ENCODE measurements around the gene SDR39U1. TPM values are rescaled to one million over a fixed set of nuclear protein-coding genes. Genes with fewer than 3 reads are reported as not detected.

The SDR39U1 gene
- total RNA-seq, 1 experiment from 2014 or later, result 61.8 TPM

DNA sequence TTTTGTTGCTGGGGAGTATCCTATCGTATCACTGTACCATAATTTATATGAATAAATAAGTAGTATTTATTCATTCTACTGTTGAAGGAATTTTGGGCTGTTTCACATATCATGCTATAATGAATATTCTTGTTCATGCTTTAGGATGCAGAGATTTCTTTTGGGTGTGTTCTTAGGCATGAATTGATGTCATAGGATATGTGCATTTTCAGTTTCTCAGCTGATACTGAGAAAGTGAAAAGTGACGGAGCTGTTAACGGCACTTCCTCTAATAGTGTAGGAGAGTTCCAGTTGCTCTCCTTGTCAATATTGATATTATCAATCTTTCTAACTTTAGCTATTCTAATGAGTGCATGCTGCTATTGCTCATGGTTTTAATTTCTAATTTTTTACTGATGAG lies 23.2 kb upstream of the SDR39U1 start:
- H3K79me2 ChIP-seq (ENCODE audit: insufficient read depth, low read length), result no peaks in the 10 kb centered on the region
- POLR2A ChIA-PET, result no interaction called here
- TF ChIP-seq ZNF274 (IDR thresholded peaks at IDR 0.05; ENCODE audit: low read depth, low read length) (no peak), EZH2 (IDR thresholded peaks at IDR 0.05) (no peak), JUND (IDR thresholded peaks at IDR 0.05) (no peak), CEBPB (IDR thresholded peaks at IDR 0.05; ENCODE audit: low read depth) (no peak), TCF7L2 (IDR thresholded peaks at IDR 0.05; ENCODE audit: borderline replicate concordance, extremely low read depth, insufficient read depth, insufficient read length) (no peak), SIN3A (IDR thresholded peaks at IDR 0.05; ENCODE audit: low read depth) (no peak), SRF (IDR thresholded peaks at IDR 0.05; ENCODE audit: low read depth) (no peak)
- no peak overlapping the region for H3K27ac ChIP-seq (ENCODE audit: low read depth, low read length)
- no peaks in the 10 kb centered on the region for H4K20me1 ChIP-seq (ENCODE audit: insufficient read depth)
- H3K4me2 ChIP-seq (ENCODE audit: low read length), result no peak overlapping the region
- H3K36me3 ChIP-seq (ENCODE audit: control insufficient read depth in 1 of 2, insufficient read depth in 2 of 2, low read length in 2 of 2), result no peaks in the 10 kb centered on the region
- no peak overlapping the region for H2AFZ ChIP-seq (ENCODE audit: low read depth, low read length, poor library complexity, severe bottlenecking)
- no peaks in the 10 kb centered on the region for H3K27me3 ChIP-seq (ENCODE audit: insufficient read depth, low read length)
- intact Hi-C loops (cut with micrococcal nuclease), result no loop called here
- CTCF ChIA-PET, result no interaction called here
- H3K9ac ChIP-seq (ENCODE audit: low read length), result no peak overlapping the region
- no TSS peak for BruUV-seq (replicated peaks)
- no peak overlapping the region for H3K4me3 ChIP-seq (replicated peaks in 1 of 2; ENCODE audit: low read depth in 1 of 2, low read length in 2 of 2)
- DNase-seq (ENCODE audit: low read depth, low spot score), result no peak
- no peaks in the 10 kb centered on the region for H3K9me3 ChIP-seq (ENCODE audit: control insufficient read depth in 1 of 2, insufficient read depth in 1 of 2, low read depth in 1 of 2, low read length in 2 of 2)
- no peak for ATAC-seq
- no peaks in the 10 kb centered on the region for H3K9me2 ChIP-seq (ENCODE audit: insufficient read depth)
- H3K4me1 ChIP-seq (ENCODE audit: control insufficient read depth in 1 of 2, insufficient read depth in 2 of 2, low read length in 2 of 2), result no peaks in the 10 kb centered on the region
- RAD21 ChIA-PET (ENCODE audit: low non-redundant PET in 1 of 2, low total read pairs in 2 of 2, uncharacterized antibody in 2 of 2, unreplicated experiment in 2 of 2), result no interaction called here

DNA sequence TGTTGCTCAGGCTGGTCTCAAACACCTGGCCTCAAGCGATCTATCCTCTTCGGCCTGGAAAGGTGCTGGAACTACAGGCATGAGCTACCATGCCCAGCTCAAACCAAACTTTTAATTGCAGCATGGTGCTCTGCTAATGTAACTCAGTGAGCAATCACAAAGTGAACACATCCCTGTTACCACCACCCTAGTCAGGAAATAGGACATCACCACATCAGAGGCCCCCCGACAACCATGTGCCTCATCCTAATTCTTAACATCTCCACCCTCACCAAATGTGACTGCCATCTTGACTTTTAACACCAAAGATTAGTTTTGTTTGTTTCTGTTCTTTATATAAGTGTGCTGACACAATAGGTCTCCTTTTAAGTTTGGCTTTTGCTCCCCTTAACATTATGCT lies 22.8 kb upstream of the SDR39U1 start:
- H3K4me2 ChIP-seq (ENCODE audit: low read length), result no peak overlapping the region
- CTCF ChIA-PET, result no interaction called here
- POLR2A ChIA-PET, result no interaction called here
- intact Hi-C loops (cut with micrococcal nuclease), result no loop called here
- H3K9ac ChIP-seq (ENCODE audit: low read length), result no peak overlapping the region
- H3K27ac ChIP-seq (ENCODE audit: low read depth, low read length), result no peak overlapping the region
- DNase-seq (ENCODE audit: low read depth, low spot score) (no peak), ATAC-seq (no peak)
- RAD21 ChIA-PET (ENCODE audit: low non-redundant PET in 1 of 2, low total read pairs in 2 of 2, uncharacterized antibody in 2 of 2, unreplicated experiment in 2 of 2), result no interaction called here
- TF ChIP-seq SIN3A (IDR thresholded peaks at IDR 0.05; ENCODE audit: low read depth) (no peak), POLR2AphosphoS5 (IDR thresholded peaks at IDR 0.05; ENCODE audit: low read depth, low read length) (no peak), POLR2A (IDR thresholded peaks at IDR 0.05; ENCODE audit: borderline replicate concordance, extremely low read depth, insufficient read depth, insufficient read length) (no peak), ZNF274 (IDR thresholded peaks at IDR 0.05; ENCODE audit: low read depth, low read length) (no peak), ELF1 (IDR thresholded peaks at IDR 0.05; ENCODE audit: borderline replicate concordance, low read depth) (no peak), EZH2phosphoT487 (IDR thresholded peaks at IDR 0.05; ENCODE audit: borderline replicate concordance) (no peak), CBX3 (IDR thresholded peaks at IDR 0.05; ENCODE audit: low read depth) (no peak)
- TF ChIP-seq, protein P1, sequence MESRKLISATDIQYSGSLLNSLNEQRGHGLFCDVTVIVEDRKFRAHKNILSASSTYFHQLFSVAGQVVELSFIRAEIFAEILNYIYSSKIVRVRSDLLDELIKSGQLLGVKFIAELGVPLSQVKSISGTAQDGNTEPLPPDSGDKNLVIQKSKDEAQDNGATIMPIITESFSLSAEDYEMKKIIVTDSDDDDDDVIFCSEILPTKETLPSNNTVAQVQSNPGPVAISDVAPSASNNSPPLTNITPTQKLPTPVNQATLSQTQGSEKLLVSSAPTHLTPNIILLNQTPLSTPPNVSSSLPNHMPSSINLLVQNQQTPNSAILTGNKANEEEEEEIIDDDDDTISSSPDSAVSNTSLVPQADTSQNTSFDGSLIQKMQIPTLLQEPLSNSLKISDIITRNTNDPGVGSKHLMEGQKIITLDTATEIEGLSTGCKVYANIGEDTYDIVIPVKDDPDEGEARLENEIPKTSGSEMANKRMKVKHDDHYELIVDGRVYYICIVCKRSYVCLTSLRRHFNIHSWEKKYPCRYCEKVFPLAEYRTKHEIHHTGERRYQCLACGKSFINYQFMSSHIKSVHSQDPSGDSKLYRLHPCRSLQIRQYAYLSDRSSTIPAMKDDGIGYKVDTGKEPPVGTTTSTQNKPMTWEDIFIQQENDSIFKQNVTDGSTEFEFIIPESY (IDR thresholded peaks at IDR 0.05; ENCODE audit: extremely low read depth, insufficient replicate concordance, low read length), result no peak
- TF ChIP-seq, protein P2, sequence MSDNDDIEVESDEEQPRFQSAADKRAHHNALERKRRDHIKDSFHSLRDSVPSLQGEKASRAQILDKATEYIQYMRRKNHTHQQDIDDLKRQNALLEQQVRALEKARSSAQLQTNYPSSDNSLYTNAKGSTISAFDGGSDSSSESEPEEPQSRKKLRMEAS (IDR thresholded peaks at IDR 0.05), result no peak
- TF ChIP-seq, protein P3, sequence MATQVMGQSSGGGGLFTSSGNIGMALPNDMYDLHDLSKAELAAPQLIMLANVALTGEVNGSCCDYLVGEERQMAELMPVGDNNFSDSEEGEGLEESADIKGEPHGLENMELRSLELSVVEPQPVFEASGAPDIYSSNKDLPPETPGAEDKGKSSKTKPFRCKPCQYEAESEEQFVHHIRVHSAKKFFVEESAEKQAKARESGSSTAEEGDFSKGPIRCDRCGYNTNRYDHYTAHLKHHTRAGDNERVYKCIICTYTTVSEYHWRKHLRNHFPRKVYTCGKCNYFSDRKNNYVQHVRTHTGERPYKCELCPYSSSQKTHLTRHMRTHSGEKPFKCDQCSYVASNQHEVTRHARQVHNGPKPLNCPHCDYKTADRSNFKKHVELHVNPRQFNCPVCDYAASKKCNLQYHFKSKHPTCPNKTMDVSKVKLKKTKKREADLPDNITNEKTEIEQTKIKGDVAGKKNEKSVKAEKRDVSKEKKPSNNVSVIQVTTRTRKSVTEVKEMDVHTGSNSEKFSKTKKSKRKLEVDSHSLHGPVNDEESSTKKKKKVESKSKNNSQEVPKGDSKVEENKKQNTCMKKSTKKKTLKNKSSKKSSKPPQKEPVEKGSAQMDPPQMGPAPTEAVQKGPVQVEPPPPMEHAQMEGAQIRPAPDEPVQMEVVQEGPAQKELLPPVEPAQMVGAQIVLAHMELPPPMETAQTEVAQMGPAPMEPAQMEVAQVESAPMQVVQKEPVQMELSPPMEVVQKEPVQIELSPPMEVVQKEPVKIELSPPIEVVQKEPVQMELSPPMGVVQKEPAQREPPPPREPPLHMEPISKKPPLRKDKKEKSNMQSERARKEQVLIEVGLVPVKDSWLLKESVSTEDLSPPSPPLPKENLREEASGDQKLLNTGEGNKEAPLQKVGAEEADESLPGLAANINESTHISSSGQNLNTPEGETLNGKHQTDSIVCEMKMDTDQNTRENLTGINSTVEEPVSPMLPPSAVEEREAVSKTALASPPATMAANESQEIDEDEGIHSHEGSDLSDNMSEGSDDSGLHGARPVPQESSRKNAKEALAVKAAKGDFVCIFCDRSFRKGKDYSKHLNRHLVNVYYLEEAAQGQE (IDR thresholded peaks at IDR 0.05; ENCODE audit: low read depth), result no peak
- H3K4me1 ChIP-seq (ENCODE audit: control insufficient read depth in 1 of 2, insufficient read depth in 2 of 2, low read length in 2 of 2), result no peaks in the 10 kb centered on the region
- H3K4me3 ChIP-seq (replicated peaks in 1 of 2; ENCODE audit: low read depth in 1 of 2, low read length in 2 of 2), result no peak overlapping the region
- H2AFZ ChIP-seq (ENCODE audit: low read depth, low read length, poor library complexity, severe bottlenecking), result no peak overlapping the region
- H3K9me3 ChIP-seq (ENCODE audit: control insufficient read depth in 1 of 2, insufficient read depth in 1 of 2, low read depth in 1 of 2, low read length in 2 of 2), result no peaks in the 10 kb centered on the region
- H4K20me1 ChIP-seq (ENCODE audit: insufficient read depth), result no peaks in the 10 kb centered on the region
- H3K79me2 ChIP-seq (ENCODE audit: insufficient read depth, low read length), result no peaks in the 10 kb centered on the region
- BruUV-seq (replicated peaks), result no TSS peak
- no peaks in the 10 kb centered on the region for H3K36me3 ChIP-seq (ENCODE audit: control insufficient read depth in 1 of 2, insufficient read depth in 2 of 2, low read length in 2 of 2)
- no peaks in the 10 kb centered on the region for H3K27me3 ChIP-seq (ENCODE audit: insufficient read depth, low read length)
- H3K9me2 ChIP-seq (ENCODE audit: insufficient read depth), result no peaks in the 10 kb centered on the region
